H1 (cell line): ENCODE measurements around the gene NTNG2. TPM values are rescaled to one million over a fixed set of nuclear protein-coding genes. Genes with fewer than 3 reads are reported as not detected.

ENCODE experiments used
- CTCF ChIA-PET: fragments of 300-600 bp; sonication (Branson Sonifier 250); formaldehyde crosslinking; loops from one replicate; lab custom pipeline; 2021; ENCODE audit not compliant: partially characterized antibody; lab: Charles Lee
- POLR2A ChIA-PET: fragments of 300-600 bp; sonication (Branson Sonifier 250); formaldehyde crosslinking; loops from one replicate; lab custom pipeline; 2021; ENCODE audit warnings: inconsistent platforms; ENCODE audit not compliant: partially characterized antibody; lab: Charles Lee
- DNase-seq, 2 experiments: peaks; one replicate each; pipeline versions ENCODE4 v3.0.0 to v3.0.0-alpha.2; 2010 to 2022; ENCODE audit warnings: low spot score in 2 of 2, low read depth in 1 of 2, mixed read lengths in 1 of 2
- FAIRE-seq: peaks from 2 replicates; lab custom pipeline; 2011; peaks lifted over from hg19 to GRCh38; lab: Jason Lieb, UNC
- H2AFZ ChIP-seq: 2 replicates; pipeline ENCODE4 v1.8.1; 2012; ENCODE audit warnings: low read length, inconsistent platforms
- H2AK5ac ChIP-seq: 2 replicates; pipeline ENCODE4 v1.6.1; 2013; ENCODE audit warnings: low read depth, low read length
- H2BK120ac ChIP-seq: replicated peaks from 2 replicates; pipeline ENCODE3; 2013; ENCODE audit warnings: low read depth, low read length, inconsistent platforms
- H2BK12ac ChIP-seq: 2 replicates; pipeline ENCODE4 v1.6.1; 2013; ENCODE audit warnings: low read depth, low read length
- H2BK15ac ChIP-seq: 2 replicates; pipeline ENCODE4 v1.6.1; 2013; ENCODE audit warnings: low read length
- H2BK20ac ChIP-seq: 2 replicates; pipeline ENCODE4 v1.6.1; 2013; ENCODE audit warnings: low read length
- H2BK5ac ChIP-seq: 2 replicates; pipeline ENCODE4 v1.6.1; 2013; ENCODE audit warnings: low read depth, low read length
- H3K14ac ChIP-seq: 2 replicates; pipeline ENCODE4 v1.6.1; 2013; ENCODE audit warnings: inconsistent platforms; ENCODE audit not compliant: insufficient read length
- H3K18ac ChIP-seq: 2 replicates; pipeline ENCODE4 v1.6.1; 2013; ENCODE audit warnings: low read length; ENCODE audit errors: extremely low read depth
- H3K23ac ChIP-seq: 2 replicates; pipeline ENCODE4 v1.6.1; 2013; ENCODE audit warnings: inconsistent platforms; ENCODE audit not compliant: insufficient read length
- H3K23me2 ChIP-seq: 2 replicates; pipeline ENCODE4 v1.6.1; 2013; ENCODE audit warnings: low read depth, low read length
- H3K27ac ChIP-seq: 2 replicates; pipeline ENCODE4 v1.6.1; 2011; ENCODE audit warnings: low read depth, low read length, inconsistent platforms
- H3K27me3 ChIP-seq, 4 experiments: replicated peaks in 1 of 4; 1 replicate in 1 of 4; 2 replicates in 3 of 4; pipeline versions ENCODE4 v1.6.1 to v1.8.1; 2011 to 2013; ENCODE audit warnings: low read length in 3 of 4, mild to moderate bottlenecking in 3 of 4, inconsistent platforms in 2 of 4, mixed read lengths in 2 of 4, moderate library complexity in 1 of 4; ENCODE audit not compliant: control insufficient read depth in 3 of 4, insufficient read depth in 3 of 4; ENCODE audit errors: extremely low read depth in 1 of 4
- H3K36me3 ChIP-seq, 4 experiments: 2 replicates each; pipeline versions ENCODE4 v1.6.1 to v1.8.1; 2011 to 2013; ENCODE audit warnings: mild to moderate bottlenecking in 4 of 4, low read length in 3 of 4, moderate library complexity in 2 of 4, control low read depth in 1 of 4, inconsistent platforms in 1 of 4; ENCODE audit not compliant: insufficient read depth in 4 of 4, control insufficient read depth in 2 of 4
- H3K4ac ChIP-seq: replicated peaks from 2 replicates; pipeline ENCODE3; 2013; ENCODE audit warnings: low read length, low read depth, mixed read lengths, inconsistent platforms; ENCODE audit not compliant: insufficient read length
- H3K4me1 ChIP-seq, 4 experiments: replicated peaks in 1 of 4; 1 replicate in 1 of 4; 2 replicates in 3 of 4; pipeline versions ENCODE4 v1.6.1 to v1.8.1; 2011 to 2013; ENCODE audit warnings: low read length in 3 of 4, inconsistent platforms in 2 of 4, mixed read lengths in 1 of 4; ENCODE audit not compliant: insufficient read depth in 4 of 4, control insufficient read depth in 3 of 4
- H3K4me2 ChIP-seq, 2 experiments: 2 replicates each; pipeline versions ENCODE4 v1.6.1 to v1.8.1; 2011 to 2013; ENCODE audit warnings: low read depth in 2 of 2, low read length in 2 of 2, control low read depth in 1 of 2, inconsistent platforms in 1 of 2, mild to moderate bottlenecking in 1 of 2; ENCODE audit not compliant: insufficient read depth in 1 of 2
- H3K4me3 ChIP-seq, 4 experiments: fragments of 200-600, 300-600 bp in 1 of 4; sonication (generic), shearing (Covaris generic), sonication (Bioruptor Twin) in 1 of 4; 2 replicates each; pipeline versions ENCODE4 v1.5.1 to v1.8.1; 2011 to 2016; ENCODE audit warnings: low read length in 4 of 4, low read depth in 3 of 4, control low read depth in 2 of 4, inconsistent platforms in 2 of 4, mild to moderate bottlenecking in 2 of 4, mixed read lengths in 1 of 4, moderate library complexity in 1 of 4; ENCODE audit not compliant: insufficient read depth in 2 of 4; ENCODE audit errors: extremely low read depth in 1 of 4
- H3K56ac ChIP-seq: replicated peaks from 2 replicates; pipeline ENCODE3; 2013; ENCODE audit warnings: low read depth, mild to moderate bottlenecking, mixed read lengths, low read length, inconsistent platforms; ENCODE audit not compliant: insufficient read length
- H3K79me1 ChIP-seq: 2 replicates; pipeline ENCODE4 v1.6.1; 2013; ENCODE audit warnings: low read depth, low read length, control low read depth
- H3K79me2 ChIP-seq, 2 experiments: 2 replicates each; pipeline versions ENCODE4 v1.6.1 to v1.8.1; 2012 to 2013; ENCODE audit warnings: low read length in 2 of 2, mild to moderate bottlenecking in 2 of 2, inconsistent platforms in 1 of 2; ENCODE audit not compliant: insufficient read depth in 2 of 2, control insufficient read depth in 1 of 2
- H3K9ac ChIP-seq, 4 experiments: replicated peaks in 1 of 4; 1 replicate in 1 of 4; 2 replicates in 3 of 4; pipeline versions ENCODE4 v1.6.1 to v1.8.1; 2011 to 2013; ENCODE audit warnings: low read depth in 3 of 4, low read length in 3 of 4, control low read depth in 2 of 4, mild to moderate bottlenecking in 2 of 4, moderate library complexity in 2 of 4, inconsistent platforms in 1 of 4; ENCODE audit errors: extremely low read depth in 1 of 4
- H3K9me3 ChIP-seq, 2 experiments: 2 replicates each; pipeline versions ENCODE4 v1.6.1 to v1.8.1; 2012 to 2013; ENCODE audit warnings: mild to moderate bottlenecking in 2 of 2, moderate library complexity in 2 of 2, control low read depth in 1 of 2, inconsistent platforms in 1 of 2, low read depth in 1 of 2, low read length in 1 of 2, mixed read lengths in 1 of 2; ENCODE audit not compliant: insufficient read depth in 2 of 2
- H4K20me1 ChIP-seq, 2 experiments: replicated peaks in 1 of 2; 2 replicates each; pipeline versions ENCODE3 to v1.8.1; 2011 to 2013; ENCODE audit warnings: inconsistent platforms in 2 of 2, low read length in 2 of 2, mild to moderate bottlenecking in 1 of 2; ENCODE audit not compliant: insufficient read depth in 2 of 2, control insufficient read depth in 1 of 2
- H4K5ac ChIP-seq: 2 replicates; pipeline ENCODE4 v1.6.1; 2013; ENCODE audit warnings: low read length, low read depth, mixed read lengths, inconsistent platforms; ENCODE audit not compliant: insufficient read length
- H4K8ac ChIP-seq: 2 replicates; pipeline ENCODE4 v1.8.0; 2013; ENCODE audit warnings: mild to moderate bottlenecking, moderate library complexity, low read length, inconsistent platforms; ENCODE audit not compliant: insufficient read depth; ENCODE audit errors: extremely low read depth
- H4K91ac ChIP-seq: replicated peaks from 2 replicates; pipeline ENCODE3; 2013; ENCODE audit warnings: low read length, mixed read lengths, inconsistent platforms; ENCODE audit not compliant: insufficient read length
- HDAC2 ChIP-seq, 2 experiments: fragments of 300-600 bp in 1 of 2; sonication (generic) in 1 of 2; IDR thresholded peaks; 2 replicates each; pipeline ENCODE4 v1.6.1; 2011 to 2012; ENCODE audit warnings: low read depth in 2 of 2, low read length in 2 of 2, mild to moderate bottlenecking in 2 of 2, moderate library complexity in 2 of 2, borderline replicate concordance in 1 of 2, inconsistent platforms in 1 of 2
- KDM1A ChIP-seq: fragments of 200-600, 300-600 bp; sonication (generic); IDR thresholded peaks from 2 replicates; pipeline ENCODE4 v1.7.1; 2016; ENCODE audit warnings: mild to moderate bottlenecking, low read length, borderline replicate concordance
- SP1 ChIP-seq: IDR thresholded peaks from 2 replicates; pipeline ENCODE4 v1.6.1; 2011; ENCODE audit warnings: low read depth, low read length
- whole genome bisulfite sequencing, 2 experiments: shearing (Covaris generic) in 1 of 2; methylation state at CpG; one replicate each; pipeline versions ENCODE4 v1.1.6 to v1.1.7; 2013 to 2015; ENCODE audit warnings: low lambda C conversion rate in 2 of 2, mixed read lengths in 2 of 2, inconsistent platforms in 1 of 2, low coverage in 1 of 2, missing lambda C conversion rate in 1 of 2; ENCODE audit not compliant: insufficient replicate concordance in 2 of 2, insufficient coverage in 1 of 2, insufficient read length in 1 of 2; ENCODE audit errors: extremely low coverage in 1 of 2, missing lambda C conversion rate in 1 of 2; 5-methylcytosine and 5-hydroxymethylcytosine counted together
- polyA plus RNA-seq, 7 experiments: library from polyadenylated mRNA; depleted of rRNA in 3 of 7; stranded (reverse) in 5 of 7; unstranded in 2 of 7; fragments of >200 nt in 5 of 7; fragments of 200-250 nt in 2 of 7; gene quantifications; 1 replicate in 5 of 7; 2 replicates in 1 of 7; 4 replicates in 1 of 7; pipeline versions ENCODE4 v1.2.1 to v1.2.3, GENCODE V29; 2011 to 2013; ENCODE audit warnings: missing spikeins in 2 of 7, mixed read lengths in 2 of 7
- total RNA-seq: library from RNA; stranded (reverse); fragmentation: NEBNext Ultra II Directional; extraction: Animal tissue kit (Norgen Biotek cat#: 25700); gene quantifications from 2 replicates; pipeline ENCODE4 v1.2.1, GENCODE V29; 2021

NTNG2 gene
- total and polyA plus RNA-seq, 2 of the 8 experiments (the other 6 are each of a cell fraction or from before 2014, with no cell fraction given) = 1.4 to 1.5 TPM

- H3K36me3 ChIP-seq = peaks cover 10 to 57% (median 30%) of the 10 kb centered on the region in 4 experiments
- H4K20me1 ChIP-seq = peaks cover under 1 to 4% of the 10 kb centered on the region in 2 experiments
- 81% methylated on average over 3 of the region's 3 CpGs; no CpG with 5 or more reads in 1 of the 2 experiments for WGBS, 2 experiments
Measured at GRCh38 chr9:132266017-132266416, 104.2 kb downstream of the NTNG2 start.

More at GRCh38 chr9:132266017-132266416, 104.2 kb downstream of the NTNG2 start:
- H3K14ac ChIP-seq = no peak overlapping the region
- no peak overlapping the region for H4K91ac ChIP-seq
- no peak overlapping the region for H2AK5ac ChIP-seq
- H2BK15ac ChIP-seq = no peak overlapping the region
- H3K4me2 ChIP-seq = no peak overlapping the region
- H3K18ac ChIP-seq = no peak overlapping the region
- H3K27ac ChIP-seq = no peak overlapping the region
- H2BK120ac ChIP-seq = no peak overlapping the region
- CTCF ChIA-PET = interaction anchor here (0.6 to 1.6 kb wide), 3 partner anchors 25 to 503 kb away, joined by 3 to 5 read pairs (median 3); no protein-coding TSS in a partner anchor
- POLR2A ChIA-PET = no interaction called here
- TF ChIP-seq SP1 = no peak
- TF ChIP-seq KDM1A = peak; percentile 81
- peak in 1 of 2 experiments; percentile 40; a peak in 1 of 4 replicates for TF ChIP-seq HDAC2 (IDR thresholded peaks at IDR 0.05; ENCODE audit: borderline replicate concordance in 1 of 2, low read depth in 2 of 2, low read length in 2 of 2)
- H3K79me1 ChIP-seq = no peaks in the 10 kb centered on the region
- no peak overlapping the region for H3K4ac ChIP-seq
- DNase-seq (no peak), FAIRE-seq (no peak)
- no peaks in the 10 kb centered on the region for H3K23me2 ChIP-seq
- H3K23ac ChIP-seq = no peak overlapping the region
- no peak overlapping the region for H2BK12ac ChIP-seq
- no peak overlapping the region for H4K8ac ChIP-seq
- no peak overlapping the region for H4K5ac ChIP-seq
- H2BK20ac ChIP-seq = no peak overlapping the region
- no peaks in the 10 kb centered on the region for H3K27me3 ChIP-seq
- H3K56ac ChIP-seq = no peak overlapping the region
- no peaks in the 10 kb centered on the region for H3K9me3 ChIP-seq
- no peak overlapping the region for H2AFZ ChIP-seq
- H3K79me2 ChIP-seq = no peaks in the 10 kb centered on the region
- no peak overlapping the region for H3K4me3 ChIP-seq
- H2BK5ac ChIP-seq = no peak overlapping the region
- H3K9ac ChIP-seq = no peak overlapping the region
- no peaks in the 10 kb centered on the region for H3K4me1 ChIP-seq
